DMS79 treated with DMSO at 0.1 percent for 48 hours (cell line): ENCODE results near the gene ZNF311.

Experiments used
- DNase-seq: peaks from one replicate; lab custom pipeline; 2025; lab: John Stamatoyannopoulos, UW

Gene ZNF311

GRCh38 chr6:29005183-29005885, at the start of gene ZNF311:
Gene ZNF311 (minus strand): TSS chr6:29005315. CDS start chr6:29003954, 1,361 bp downstream.
- DNase-seq = peak; percentile 33

- DNase-seq = no peak
These were observed 46.6 kb upstream of the ZNF311 start for GRCh38 chr6:29051680-29052079.

DNA sequence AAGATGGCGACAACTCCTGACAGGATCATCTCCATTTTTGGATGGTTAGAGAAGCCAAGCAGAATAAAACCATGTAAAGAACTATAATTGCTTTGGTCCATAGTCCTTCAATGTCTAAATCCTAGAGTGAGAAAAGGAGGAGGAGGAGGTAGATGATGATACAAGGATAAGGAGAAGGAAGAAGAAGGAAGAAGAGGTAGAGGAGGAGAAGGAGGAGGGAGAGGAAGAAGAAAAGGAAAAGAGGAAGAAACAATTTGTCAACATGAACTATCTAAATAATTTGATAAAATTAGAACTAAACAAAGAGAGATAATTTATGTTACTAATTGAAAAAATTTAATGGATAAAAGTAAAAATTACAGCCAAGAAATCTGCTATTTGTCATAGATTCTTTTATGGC, 40.0 kb upstream of the ZNF311 start, which contains the start of gene OR2W1:
Gene OR2W1, minus strand, starts transcription at position 101 of the 400 bp plus-strand sequence. Its CDS starts 0 bp downstream, at position 101.
- DNase-seq = no peak

- DNase-seq = no peak
These were observed 30.8 kb upstream of the ZNF311 start for GRCh38 chr6:29035951-29036350.

GRCh38 chr6:29028821-29029220, 23.7 kb upstream of the ZNF311 start:
- DNase-seq = no peak

DNA sequence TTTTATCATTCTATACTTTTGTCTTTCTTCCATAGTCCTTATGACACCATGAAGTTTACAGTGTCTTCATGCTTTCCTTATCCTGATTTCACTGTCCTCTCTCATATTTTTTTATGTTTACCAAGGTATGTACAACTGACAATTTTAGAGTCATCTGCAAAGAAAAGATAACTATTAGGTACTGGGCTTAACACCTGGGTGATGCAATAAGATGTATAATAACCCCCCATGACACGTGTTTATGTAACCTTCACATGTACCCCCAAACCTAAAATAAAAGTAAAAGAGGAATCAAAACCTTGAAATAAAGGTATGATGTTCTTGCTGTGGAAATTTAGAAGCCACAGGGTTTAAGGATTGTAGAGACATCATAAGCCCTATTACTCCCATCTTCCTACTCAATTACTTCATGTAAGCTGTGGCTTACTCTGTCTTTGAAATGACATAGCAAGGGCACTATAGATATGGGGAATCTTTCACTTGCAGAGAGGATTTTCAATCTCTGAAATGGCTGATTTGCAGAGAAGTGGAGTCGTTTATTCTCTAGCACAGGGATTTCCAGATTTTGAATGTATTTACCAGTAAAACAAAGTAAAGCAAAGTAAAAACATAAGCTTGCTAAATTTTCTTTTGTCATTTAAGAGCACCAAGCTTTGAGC, 20.9 kb upstream of the ZNF311 start:
- no peak for DNase-seq

GRCh38 chr6:29021434-29021833, 16.3 kb upstream of the ZNF311 start:
- DNase-seq = no peak

- no peak for DNase-seq
These were observed 14.5 kb upstream of the ZNF311 start for GRCh38 chr6:29019629-29020028.

DNA sequence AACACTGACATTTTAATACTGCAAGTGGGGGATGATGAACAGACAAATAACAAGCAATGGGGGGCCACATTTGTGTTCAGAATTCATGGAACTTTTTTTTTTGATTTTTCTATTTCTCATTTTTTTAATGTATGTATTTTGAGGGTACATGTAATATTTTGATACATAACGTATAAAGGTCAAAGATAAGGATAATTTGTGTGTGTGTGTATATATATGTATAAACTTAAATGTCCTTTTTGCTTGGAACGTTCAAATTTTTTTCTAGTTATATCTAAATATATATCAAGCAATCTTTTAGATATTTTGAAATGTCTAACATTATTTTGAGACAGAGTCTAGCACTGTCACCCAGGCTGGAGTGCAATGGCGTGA, 12.3 kb upstream of the ZNF311 start:
- DNase-seq = no peak

GRCh38 chr6:29016559-29017427, 11.7 kb upstream of the ZNF311 start:
- peak; percentile 73 for DNase-seq

GRCh38 chr6:29014729-29015608, 9.9 kb upstream of the ZNF311 start:
- DNase-seq = no peak

GRCh38 chr6:29011276-29011734, 6.2 kb upstream of the ZNF311 start:
- DNase-seq = peak; percentile 60

GRCh38 chr6:29009358-29009757, 4.2 kb upstream of the ZNF311 start:
- no peak for DNase-seq

DNA sequence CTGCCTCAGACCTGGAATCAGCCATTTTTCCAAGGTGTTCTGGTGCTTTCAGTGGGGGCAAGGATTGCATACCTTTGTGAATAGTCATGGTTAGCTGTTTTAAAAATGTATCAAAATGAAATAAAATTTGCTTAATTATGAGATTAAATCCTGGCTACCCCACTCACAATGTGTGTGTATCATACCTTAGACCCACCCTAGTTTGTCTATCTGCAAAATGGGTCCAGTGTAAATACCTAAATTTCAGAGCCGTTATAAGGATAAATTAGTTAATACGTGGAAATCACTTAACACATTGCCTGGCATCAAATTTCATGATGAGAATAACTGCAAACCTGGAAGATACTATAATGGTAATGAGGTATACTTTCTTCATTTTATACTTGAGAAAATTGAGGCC, 3.0 kb upstream of the ZNF311 start:
- DNase-seq = no peak

GRCh38 chr6:28996844-28997510, 8.1 kb downstream of the ZNF311 start:
- DNase-seq = no peak

DNA sequence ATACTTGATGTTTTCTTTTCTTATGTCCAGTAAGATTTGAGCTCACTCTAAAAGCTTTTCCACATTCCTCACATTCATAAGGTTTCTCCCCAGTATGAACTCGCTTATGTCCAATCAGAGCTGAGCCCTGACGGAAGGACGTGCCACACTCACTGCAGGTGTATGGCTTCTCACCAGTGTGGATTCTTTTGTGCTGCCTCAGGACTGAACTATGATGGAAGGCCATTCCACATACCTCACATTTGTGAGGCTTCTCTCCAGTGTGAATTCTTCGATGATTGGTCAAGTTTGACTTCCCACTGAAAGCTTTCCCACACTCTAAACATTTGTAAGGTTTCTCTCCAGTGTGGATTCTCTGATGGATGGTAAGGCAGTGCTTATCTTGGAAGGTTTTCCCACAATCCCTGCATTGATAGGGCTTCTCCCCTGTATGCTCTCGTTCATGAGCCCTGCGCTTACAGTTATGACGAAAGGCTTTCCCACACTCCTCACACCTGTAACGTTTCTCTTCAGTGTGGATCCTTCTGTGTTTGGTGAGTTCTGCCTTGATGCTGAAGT, 9.9 kb downstream of the ZNF311 start:
- no peak for DNase-seq

GRCh38 chr6:28988536-28989311, 16.4 kb downstream of the ZNF311 start:
- no peak for DNase-seq

DNA sequence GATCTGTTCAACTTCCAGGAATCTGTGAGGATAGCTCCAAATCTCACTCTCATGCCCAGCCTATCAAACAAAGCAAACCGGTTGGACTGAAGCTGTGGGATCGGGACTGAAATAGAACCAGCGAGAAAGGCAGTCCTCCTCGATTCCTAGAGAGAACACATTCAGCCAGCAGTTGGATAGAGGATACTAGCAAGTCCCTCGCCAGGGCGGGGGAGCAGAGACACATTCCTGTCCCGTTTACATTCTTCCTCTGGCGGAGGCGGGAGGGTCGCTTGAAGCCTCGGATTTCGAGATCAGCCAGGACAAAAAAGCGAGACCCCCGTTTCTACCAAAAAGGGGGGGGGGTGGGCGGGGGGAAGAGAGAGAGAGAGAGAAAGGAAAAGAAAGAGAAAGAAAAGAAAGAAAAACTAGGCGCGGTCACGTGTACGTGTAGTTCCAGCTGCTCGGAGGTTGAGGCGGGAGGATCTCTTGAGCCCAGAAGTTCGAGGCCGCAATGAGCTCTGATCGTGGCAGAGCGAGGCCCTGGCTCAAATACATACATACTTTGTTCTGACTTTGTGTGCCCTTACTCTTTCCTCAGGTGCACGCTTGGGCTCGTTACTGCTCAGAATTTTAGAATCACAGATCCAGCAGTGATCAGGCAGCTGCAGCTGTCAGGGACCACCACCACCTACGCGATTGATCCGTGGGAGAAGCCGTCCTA, 19.5 kb downstream of the ZNF311 start:
- DNase-seq = peak; percentile 95

DNA sequence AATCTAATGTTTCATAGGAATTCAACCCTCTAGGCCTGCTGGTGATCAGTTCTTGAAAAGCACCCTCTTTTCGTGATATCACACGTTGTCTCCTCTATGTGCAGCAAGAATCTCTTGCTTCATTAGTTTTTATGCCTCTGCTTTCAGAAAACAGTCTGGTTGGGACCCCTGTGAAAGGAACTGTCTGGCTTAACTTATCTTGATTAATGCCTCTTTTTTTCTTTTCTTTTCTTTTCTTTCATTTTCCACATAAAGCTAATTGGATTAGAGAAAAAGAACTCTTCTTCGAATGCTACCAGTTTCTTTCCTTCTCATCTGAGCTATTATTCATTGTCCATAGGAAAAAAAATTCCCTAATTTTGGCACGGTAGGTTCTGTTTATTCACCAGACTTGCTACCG, 21.3 kb downstream of the ZNF311 start:
- DNase-seq = no peak
